Naive thymus-derived CD8-positive, alpha-beta T cell (primary cell): ENCODE data around the gene GTF3C1. TPM values are rescaled to one million over a fixed set of nuclear protein-coding genes. Genes with fewer than 3 reads are reported as not detected.

Experiments used
- ATAC-seq, 2 donors: fragments of 150-1000 bp; cut with Tn5 transposase in 1 of 2; sonication (Bioruptor Pico), chemical (Tn5 transposase) in 1 of 2; 1 replicate in 1 of 2; 2 replicates in 1 of 2; pipeline ENCODE4 v1.10.0; 2021; ENCODE audit warnings: mild to moderate bottlenecking in 2 of 2, moderate library complexity in 2 of 2
- POLR2A ChIA-PET: fragments of 350-600 bp; sonication (Branson Sonifier 250); formaldehyde crosslinking; loops from one replicate; lab custom pipeline; 2021; ENCODE audit warnings: antibody characterized with exemption; lab: Charles Lee
- DNase-seq, 10 donors: peaks; one replicate each; pipeline versions ENCODE4 v3.0.0 to v3.0.0-alpha.2; 2020 to 2022
- H3K27ac Mint-ChIP-seq, 10 donors: one replicate each; pipeline ENCODE4 v1.8.0; 2020 to 2022; ENCODE audit warnings: mild to moderate bottlenecking in 10 of 10, mixed read lengths in 10 of 10, moderate library complexity in 4 of 10, inconsistent platforms in 1 of 10
- H3K27me3 Mint-ChIP-seq, 5 donors: one replicate each; pipeline ENCODE4 v1.8.0; 2021 to 2022; ENCODE audit warnings: mixed read lengths in 5 of 5
- H3K36me3 Mint-ChIP-seq, 3 donors: one replicate each; pipeline ENCODE4 v1.8.0; 2020 to 2022; ENCODE audit warnings: mixed read lengths in 3 of 3, mild to moderate bottlenecking in 2 of 3, inconsistent platforms in 1 of 3
- H3K4me1 Mint-ChIP-seq, 4 donors: one replicate each; pipeline ENCODE4 v1.8.0; 2021 to 2022; ENCODE audit warnings: mixed read lengths in 4 of 4
- H3K4me3 Mint-ChIP-seq, 10 donors: one replicate each; pipeline ENCODE4 v1.8.0; 2020 to 2022; ENCODE audit warnings: mild to moderate bottlenecking in 10 of 10, mixed read lengths in 10 of 10, moderate library complexity in 6 of 10, inconsistent platforms in 1 of 10
- H3K9me3 Mint-ChIP-seq, 9 donors: one replicate each; pipeline ENCODE4 v1.8.0; 2020 to 2022; ENCODE audit warnings: mixed read lengths in 9 of 9, mild to moderate bottlenecking in 3 of 9, inconsistent platforms in 1 of 9, moderate library complexity in 1 of 9
- polyA plus RNA-seq, 3 donors: library from polyadenylated mRNA; unstranded; fragments of 300-500 nt; fragmentation: Illumina TruSeq; gene quantifications; one replicate each; pipeline ENCODE4 v1.2.3, GENCODE V29; 2021
- total RNA-seq, 8 experiments: library from RNA in 2 of 8; stranded (reverse) in 2 of 8; gene quantifications; one replicate each; pipeline ENCODE4 v1.2.3 and lab custom pipeline; 2021 to 2026

GTF3C1 gene
- total and polyA plus RNA-seq, 5 experiments from 2014 or later: 25.8 to 56.6 (median 36.1) TPM

DNA sequence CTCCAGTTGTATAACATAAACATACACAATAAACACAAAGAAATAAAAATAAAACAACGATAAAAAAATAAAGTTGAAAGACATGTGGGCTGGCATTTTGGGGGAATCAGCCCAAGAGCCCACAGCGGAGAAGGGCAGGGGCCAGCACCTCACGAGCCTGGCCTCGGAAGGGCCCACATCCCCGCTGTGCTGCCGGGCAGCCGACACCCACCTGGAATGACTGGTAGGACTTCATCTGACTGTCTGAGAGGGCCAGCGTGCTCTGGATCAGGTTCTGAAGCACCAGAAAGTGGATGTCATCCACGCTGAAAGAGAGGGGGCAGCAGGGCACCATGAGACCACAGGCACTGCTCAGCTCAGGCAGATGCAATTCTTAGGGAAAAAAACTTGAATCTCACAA, 73.5 kb downstream of the GTF3C1 start:
- Mint-ChIP-seq H3K36me3 (peaks cover 9 to 92% (median 33%) of the 10 kb centered on the region in 3 donors), H3K27me3 (no peaks in the 10 kb centered on the region), H3K27ac (peak overlapping the region in 1 of 10 donors; percentile 62), H3K4me1 (peaks cover 0 to 1% (median 0%) of the 10 kb centered on the region in 4 donors), H3K9me3 (no peaks in the 10 kb centered on the region), H3K4me3 (no peak overlapping the region)
- POLR2A ChIA-PET: interaction anchor here (0.7 to 1.8 kb wide), 2 partner anchors 13 to 367 kb away, joined by 4 to 7 read pairs; no protein-coding TSS in a partner anchor
- ATAC-seq: no peak
- no peak for DNase-seq

DNA sequence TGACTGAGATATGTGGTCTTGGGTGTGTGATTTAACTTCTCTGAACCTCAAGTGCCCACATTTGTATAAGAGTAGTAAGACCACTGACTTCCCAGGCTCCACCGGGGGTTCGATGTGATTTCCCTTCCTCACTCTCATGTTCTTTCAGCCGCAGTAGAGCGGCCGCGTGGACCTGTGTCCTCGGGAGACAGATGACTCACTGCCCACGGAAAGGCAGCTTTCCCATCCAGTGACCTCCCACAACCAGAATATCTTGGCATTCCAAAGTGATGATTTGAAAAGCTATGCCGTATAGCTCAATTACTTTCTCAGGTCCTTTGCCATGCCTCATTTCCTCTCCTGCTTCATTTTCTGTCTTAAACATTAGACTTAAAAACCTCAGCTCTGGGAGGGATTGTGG, 74.2 kb downstream of the GTF3C1 start:
- Mint-ChIP-seq H3K4me3 (no peak overlapping the region), H3K27me3 (no peaks in the 10 kb centered on the region), H3K27ac (peak overlapping the region in 1 of 10 donors; percentile 31), H3K9me3 (no peaks in the 10 kb centered on the region), H3K4me1 (peaks cover 0 to 1% (median 0%) of the 10 kb centered on the region in 4 donors), H3K36me3 (peaks cover 9 to 92% (median 40%) of the 10 kb centered on the region in 3 donors)
- POLR2A ChIA-PET: interaction anchor here (0.7 to 1.8 kb wide), 2 partner anchors 12 to 366 kb away, joined by 4 to 7 read pairs; no protein-coding TSS in a partner anchor
- ATAC-seq (no peak), DNase-seq (no peak)

DNA sequence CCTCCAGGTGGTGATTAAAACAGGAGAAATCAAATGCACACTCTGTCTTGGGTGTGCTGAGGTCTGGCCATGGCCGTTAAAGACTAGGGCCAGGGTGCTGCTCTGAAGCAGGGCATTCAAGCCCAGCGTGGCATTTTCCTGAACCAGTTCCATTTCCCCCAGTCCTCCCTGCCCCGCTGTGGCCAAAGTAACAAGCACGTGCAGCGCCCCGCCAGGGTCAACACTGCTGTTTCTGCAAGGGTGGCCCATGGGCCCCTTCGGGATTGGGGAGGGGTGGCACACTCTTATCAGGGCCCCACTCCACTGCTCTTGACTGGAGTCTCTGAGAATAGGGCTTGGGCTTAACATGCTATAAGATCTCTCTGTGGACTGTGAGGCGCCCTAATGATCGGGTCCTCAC, 74.8 kb downstream of the GTF3C1 start:
- Mint-ChIP-seq H3K4me3 (no peak overlapping the region), H3K27ac (peak overlapping the region in 2 of 10 donors; percentile 60 to 75), H3K4me1 (peaks cover 0 to 1% (median 0%) of the 10 kb centered on the region in 4 donors), H3K36me3 (peaks cover 9 to 92% (median 43%) of the 10 kb centered on the region in 3 donors), H3K9me3 (no peaks in the 10 kb centered on the region), H3K27me3 (no peaks in the 10 kb centered on the region)
- POLR2A ChIA-PET: interaction anchor here (1.1 kb wide), 1 partner anchor 11 kb away, joined by 3 read pairs; no protein-coding TSS in a partner anchor
- ATAC-seq (no peak), DNase-seq (no peak)

DNA sequence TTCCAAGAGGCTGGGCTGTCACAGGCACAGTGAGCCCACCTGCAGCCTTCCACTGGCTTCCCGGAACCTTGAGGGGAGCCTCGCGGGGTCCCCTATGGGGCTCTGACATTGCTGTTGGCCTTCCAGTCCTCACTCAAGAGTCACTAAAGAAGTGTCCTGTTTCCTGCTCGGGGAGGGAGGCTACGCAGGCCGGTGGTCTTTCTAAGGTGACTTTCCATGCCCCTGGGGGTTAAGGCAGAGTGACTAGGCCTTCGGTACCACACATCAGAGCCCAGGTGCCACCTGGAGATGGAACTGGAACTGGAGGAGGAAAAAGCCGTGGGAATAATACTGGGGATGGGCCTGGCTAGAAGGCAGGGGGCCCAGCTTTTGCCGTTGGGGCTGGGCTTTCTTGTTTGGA, 75.7 kb downstream of the GTF3C1 start:
- H3K4me1 Mint-ChIP-seq: peaks cover 0 to 1% (median 0%) of the 10 kb centered on the region in 4 donors
- POLR2A ChIA-PET: interaction anchor here (1.1 kb wide), 1 partner anchor 10 kb away, joined by 3 read pairs; no protein-coding TSS in a partner anchor
- DNase-seq: no peak
- H3K9me3 Mint-ChIP-seq: no peaks in the 10 kb centered on the region
- H3K36me3 Mint-ChIP-seq: peaks cover 9 to 93% (median 52%) of the 10 kb centered on the region in 3 donors
- no peaks in the 10 kb centered on the region for H3K27me3 Mint-ChIP-seq
- no peak for ATAC-seq
- H3K4me3 Mint-ChIP-seq: no peak overlapping the region
- H3K27ac Mint-ChIP-seq: peak overlapping the region in 4 of 10 donors; percentile 24 to 67 (median 30)

DNA sequence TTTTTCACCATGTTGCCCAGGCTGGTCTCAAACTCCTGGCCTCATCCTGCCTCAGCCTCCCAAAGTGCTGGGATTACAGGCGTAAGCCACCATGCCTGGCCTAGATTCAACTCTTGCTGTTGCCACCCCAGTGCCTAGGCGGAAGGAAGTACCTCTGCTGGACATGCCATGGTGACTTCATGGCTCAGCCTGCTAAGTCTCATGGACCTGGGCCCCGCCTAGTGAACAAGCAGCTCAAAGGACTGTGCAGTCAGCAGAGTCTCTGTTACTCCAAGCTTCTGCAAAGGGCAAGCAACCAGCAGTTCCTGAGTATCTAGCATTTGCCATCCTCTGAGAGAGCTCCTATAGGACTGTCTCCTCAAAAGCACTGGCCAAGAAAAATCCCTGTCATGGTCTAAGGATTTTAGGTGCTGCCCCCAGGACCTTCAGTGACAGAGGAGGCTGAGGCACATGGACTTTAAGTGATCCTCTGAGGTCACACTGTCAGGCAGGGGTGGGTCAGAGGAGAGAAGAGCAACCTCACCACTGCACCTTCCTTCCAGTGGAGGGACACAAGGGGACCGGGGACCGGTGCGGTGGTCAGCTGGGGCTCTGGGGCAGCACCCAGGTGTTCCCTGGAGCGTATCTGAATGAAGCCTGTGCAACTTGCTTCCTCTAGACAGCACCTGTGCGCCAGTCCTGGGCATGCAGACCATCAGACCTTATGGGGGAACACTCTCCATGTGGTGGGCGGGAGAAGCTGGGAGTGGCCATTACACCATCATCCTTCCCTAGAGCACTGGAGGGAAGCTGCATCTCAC, 76.4 kb downstream of the GTF3C1 start:
- Mint-ChIP-seq H3K9me3 (no peaks in the 10 kb centered on the region), H3K4me1 (peaks cover 0 to 1% (median 0%) of the 10 kb centered on the region in 4 donors), H3K36me3 (peaks cover 5 to 94% (median 52%) of the 10 kb centered on the region in 3 donors), H3K27ac (peak overlapping the region in 5 of 10 donors; percentile 11 to 56 (median 20)), H3K27me3 (no peaks in the 10 kb centered on the region), H3K4me3 (no peak overlapping the region)
- POLR2A ChIA-PET: no interaction called here
- ATAC-seq (no peak), DNase-seq (no peak)

DNA sequence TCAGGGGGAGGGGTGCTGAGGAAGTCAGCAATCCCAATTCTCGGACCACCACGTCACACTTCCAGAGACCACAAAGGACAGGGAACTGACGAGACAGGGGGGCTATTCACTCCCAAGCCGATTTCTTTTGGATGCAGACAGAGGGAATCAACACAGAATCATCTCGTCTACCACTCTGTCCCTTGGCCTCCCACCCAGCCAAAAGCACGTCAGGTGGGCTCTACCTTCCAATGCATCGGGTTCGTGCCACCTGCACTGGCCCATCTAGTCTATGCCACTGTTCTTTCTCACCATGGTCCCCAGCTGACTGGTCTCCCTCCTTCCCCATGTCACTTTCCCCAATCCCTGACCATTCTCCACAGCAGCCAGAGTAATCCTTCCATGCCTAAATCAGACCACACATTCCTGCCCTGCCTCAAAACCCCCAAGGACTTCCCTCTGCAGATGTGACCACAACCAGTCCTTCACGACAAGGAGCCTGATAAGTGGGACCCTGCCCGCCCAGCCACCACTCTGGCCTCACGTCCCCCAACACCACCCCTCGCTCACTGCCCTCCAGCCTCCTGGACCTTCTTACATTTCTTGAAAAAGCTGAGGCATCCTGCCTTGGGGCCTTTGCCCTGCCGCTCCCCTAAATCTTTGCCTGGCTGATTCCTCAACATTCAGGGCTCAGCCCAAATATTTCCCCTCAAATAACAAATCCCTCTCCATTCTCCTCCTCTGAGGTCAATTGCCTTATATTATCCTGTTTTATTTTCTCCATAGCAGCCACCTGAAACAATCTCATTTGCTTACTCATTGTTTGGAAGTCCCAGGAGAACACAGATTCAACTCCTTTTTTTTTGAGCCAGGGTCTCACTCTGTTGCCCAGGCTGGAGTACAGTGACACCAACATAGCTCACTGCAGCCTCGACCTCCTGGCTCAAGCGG, 77.4 kb downstream of the GTF3C1 start:
- peak overlapping the region in 8 of 10 donors; percentile 12 to 88 (median 58) for H3K27ac Mint-ChIP-seq
- H3K36me3 Mint-ChIP-seq: peaks cover 4 to 94% (median 57%) of the 10 kb centered on the region in 3 donors
- POLR2A ChIA-PET: no interaction called here
- H3K4me3 Mint-ChIP-seq: no peak overlapping the region
- peaks cover 0 to 1% (median 0%) of the 10 kb centered on the region in 4 donors for H3K4me1 Mint-ChIP-seq
- H3K9me3 Mint-ChIP-seq: no peaks in the 10 kb centered on the region
- ATAC-seq (no peak), DNase-seq (no peak)
- no peaks in the 10 kb centered on the region for H3K27me3 Mint-ChIP-seq

DNA sequence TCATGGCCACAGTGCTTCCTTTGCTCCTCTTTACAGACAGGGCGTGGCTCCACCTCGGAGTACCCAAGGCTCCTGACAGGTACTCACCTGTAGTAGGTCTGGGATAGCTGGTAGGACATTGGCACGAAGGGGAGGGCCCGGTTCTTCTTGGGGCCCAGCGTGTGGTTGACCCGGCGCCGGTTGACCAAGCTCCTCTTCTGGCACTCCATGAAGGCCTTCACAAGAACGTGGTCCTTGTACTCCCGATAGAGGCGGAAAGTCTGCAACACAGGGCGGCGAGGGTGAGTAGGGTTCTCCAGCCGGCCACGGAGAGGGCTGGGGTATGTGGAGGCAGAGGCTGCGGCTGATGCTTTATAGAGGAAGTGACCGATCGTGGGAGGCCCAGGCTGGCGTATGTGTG, 78.1 kb downstream of the GTF3C1 start:
- Mint-ChIP-seq H3K36me3 (peaks cover 4 to 94% (median 64%) of the 10 kb centered on the region in 3 donors), H3K4me3 (no peak overlapping the region), H3K27ac (peak overlapping the region in 4 of 10 donors; percentile 15 to 87 (median 46)), H3K4me1 (peaks cover 0 to 2% (median 1%) of the 10 kb centered on the region in 4 donors), H3K9me3 (peaks cover 0 to under 1% (median 0%) of the 10 kb centered on the region in 9 donors), H3K27me3 (no peaks in the 10 kb centered on the region)
- DNase-seq (no peak), ATAC-seq (no peak)
- POLR2A ChIA-PET: no interaction called here

DNA sequence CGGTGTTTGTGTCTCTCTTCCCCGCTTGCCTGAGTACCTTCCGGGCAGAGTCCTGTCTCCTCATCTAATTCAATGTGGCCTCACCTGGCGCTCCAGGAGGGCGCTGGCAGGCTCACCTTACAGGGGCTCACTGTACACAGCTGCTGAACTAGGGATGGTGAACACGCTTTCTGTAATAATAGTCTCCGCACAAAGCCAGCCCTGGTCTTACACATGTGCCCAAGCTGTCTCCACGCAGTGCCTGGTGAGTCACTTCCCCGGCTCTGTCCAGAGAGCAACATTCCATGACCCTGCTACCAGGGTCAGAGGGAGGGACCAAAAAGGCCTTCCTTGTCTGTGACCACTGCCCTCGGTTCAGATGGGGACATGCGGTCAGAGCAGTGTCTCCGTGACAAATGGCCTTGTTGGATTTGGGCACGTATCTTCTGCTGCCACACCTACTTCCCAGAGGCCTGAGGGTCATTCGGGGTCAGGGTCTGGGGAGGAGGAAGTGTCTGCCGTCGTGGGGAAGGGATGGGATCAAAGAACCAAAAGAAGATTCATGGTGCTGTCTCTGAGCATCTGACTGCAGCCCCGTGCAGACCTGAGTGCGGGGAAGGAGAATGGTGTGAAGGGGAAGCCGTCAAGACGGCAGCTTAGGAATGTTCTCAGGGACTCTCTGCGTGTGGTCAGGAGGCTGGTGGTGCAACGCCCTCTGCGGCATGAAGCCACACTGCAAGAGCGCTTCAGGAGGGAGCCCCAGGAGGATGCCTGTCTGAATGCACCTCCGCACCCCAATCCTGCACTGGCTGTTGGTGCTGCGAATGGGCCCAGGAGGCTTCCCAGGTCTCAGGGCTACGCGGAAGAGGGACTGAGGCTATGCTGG, 78.9 kb downstream of the GTF3C1 start:
- Mint-ChIP-seq H3K9me3 (peaks cover 0 to 4% (median 0%) of the 10 kb centered on the region in 9 donors), H3K4me1 (peaks cover 3 to 11% (median 8%) of the 10 kb centered on the region in 4 donors), H3K36me3 (peaks cover 9 to 93% (median 67%) of the 10 kb centered on the region in 3 donors), H3K27ac (peak overlapping the region in 6 of 10 donors; percentile 18 to 87 (median 60)), H3K4me3 (no peak overlapping the region), H3K27me3 (no peaks in the 10 kb centered on the region)
- POLR2A ChIA-PET: no interaction called here
- DNase-seq: no peak
- ATAC-seq: no peak

DNA sequence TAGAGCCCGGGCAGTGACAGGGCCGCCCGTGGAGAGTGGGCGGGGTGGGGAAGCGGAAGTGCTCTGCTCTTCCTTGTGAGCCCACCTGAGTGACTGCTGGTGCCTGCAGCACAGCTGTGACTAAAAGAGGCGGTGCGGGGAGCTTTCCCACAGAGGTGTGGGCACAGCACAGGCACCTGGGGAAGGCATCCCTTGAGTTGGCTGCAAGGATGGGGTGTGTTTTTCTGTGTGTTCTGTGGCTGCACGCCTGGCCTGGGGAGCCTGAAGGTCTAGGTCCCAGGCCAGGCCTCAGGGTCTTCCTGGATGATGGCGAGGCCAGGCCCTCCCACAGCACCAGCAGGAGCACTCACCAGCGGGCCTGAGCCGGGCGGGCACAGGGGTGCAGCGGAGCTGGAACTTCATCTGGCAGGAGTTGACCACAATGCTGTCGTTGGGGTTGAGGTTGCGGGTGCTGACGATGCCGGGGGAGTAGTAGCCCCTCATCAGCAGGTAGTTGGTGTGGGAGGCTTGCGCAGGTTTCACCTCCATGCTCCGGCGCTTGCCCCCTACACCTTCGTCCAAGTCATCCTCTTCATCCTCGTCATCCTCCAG, 80.7 kb downstream of the GTF3C1 start:
- POLR2A ChIA-PET: no interaction called here
- Mint-ChIP-seq H3K27ac (peak overlapping the region in 5 of 10 donors; percentile 20 to 70 (median 24)), H3K27me3 (no peaks in the 10 kb centered on the region)

DNA sequence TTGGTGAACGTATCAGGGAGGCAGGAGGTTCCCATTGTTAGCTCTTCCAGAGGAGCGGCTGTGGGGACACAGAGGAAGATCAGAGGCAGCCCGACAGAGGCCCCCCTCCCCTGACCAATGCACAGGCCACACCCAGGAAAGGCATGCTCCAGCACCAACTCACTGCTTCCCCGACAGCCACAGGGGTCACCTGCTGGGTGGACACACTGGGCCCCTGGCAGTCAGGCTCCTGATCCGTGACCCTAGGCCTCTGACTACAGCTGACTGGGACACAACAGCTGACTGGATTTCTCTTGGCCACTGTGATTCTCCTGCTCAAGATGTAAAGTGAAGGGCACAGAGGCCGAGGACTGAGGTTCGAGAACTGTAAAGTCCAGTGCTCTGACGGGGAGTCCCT, 84.2 kb downstream of the GTF3C1 start:
- H3K27ac Mint-ChIP-seq: peak overlapping the region; percentile 82 to 100 (median 98)

More for the DNA sequence above, 80.7 kb downstream of the GTF3C1 start:
- peaks cover 0 to 4% (median 0%) of the 10 kb centered on the region in 9 donors for H3K9me3 Mint-ChIP-seq
- ATAC-seq (no peak), DNase-seq (no peak)
- peaks cover 9 to 28% (median 19%) of the 10 kb centered on the region in 4 donors for H3K4me1 Mint-ChIP-seq
- no peak overlapping the region for H3K4me3 Mint-ChIP-seq
- peaks cover 5 to 84% (median 67%) of the 10 kb centered on the region in 3 donors for H3K36me3 Mint-ChIP-seq

More for the DNA sequence above, 84.2 kb downstream of the GTF3C1 start:
- ATAC-seq (no peak), DNase-seq (no peak)
- H3K36me3 Mint-ChIP-seq: peaks cover 5 to 57% (median 56%) of the 10 kb centered on the region in 3 donors
- peak overlapping the region; percentile 4 to 87 (median 46) for H3K4me3 Mint-ChIP-seq
- peaks cover 20 to 62% (median 48%) of the 10 kb centered on the region in 4 donors for H3K4me1 Mint-ChIP-seq
- POLR2A ChIA-PET: interaction anchor here (3.1 to 8.8 kb wide), 2 partner anchors 16 to 269 kb away, joined by 11 to 120 read pairs; no protein-coding TSS in a partner anchor
- no peaks in the 10 kb centered on the region for H3K27me3 Mint-ChIP-seq
- peaks cover 0 to 4% (median 0%) of the 10 kb centered on the region in 9 donors for H3K9me3 Mint-ChIP-seq
